IPS-20b (cell line): ENCODE data around the gene ZNF625.

Experiments
- H3K27ac ChIP-seq: one replicate; pipeline ENCODE4 v1.5.1; 2013; ENCODE audit warnings: low read length
- H3K27me3 ChIP-seq: 2 replicates; pipeline ENCODE4 v1.6.1; 2013; ENCODE audit warnings: mild to moderate bottlenecking, low read length, inconsistent platforms; ENCODE audit not compliant: insufficient read depth
- H3K36me3 ChIP-seq: 2 replicates; pipeline ENCODE4 v1.6.1; 2013; ENCODE audit warnings: low read depth, mild to moderate bottlenecking, inconsistent platforms, low read length, moderate library complexity; ENCODE audit not compliant: insufficient read depth
- H3K4me1 ChIP-seq: 2 replicates; pipeline ENCODE4 v1.6.1; 2013; ENCODE audit warnings: mild to moderate bottlenecking, control low read depth, inconsistent platforms, low read length, moderate library complexity; ENCODE audit not compliant: insufficient read depth
- H3K4me3 ChIP-seq: 2 replicates; pipeline ENCODE4 v1.5.1; 2013; ENCODE audit warnings: mild to moderate bottlenecking, low read length, inconsistent platforms
- H3K9ac ChIP-seq: 2 replicates; pipeline ENCODE4 v1.6.1; 2013; ENCODE audit warnings: low read depth, mild to moderate bottlenecking, inconsistent platforms, low read length, moderate library complexity
- H3K9me3 ChIP-seq: 2 replicates; pipeline ENCODE4 v1.6.1; 2013; ENCODE audit warnings: mild to moderate bottlenecking, low read depth, low read length, inconsistent platforms; ENCODE audit not compliant: insufficient read depth

Gene ZNF625

GRCh38 chr19:12162882-12163806 lies 6.6 kb upstream of the ZNF625 start, which contains the start of gene ZNF136:
TSS of gene ZNF136 (plus strand) at chr19:12163096. CDS start at chr19:12163204, 108 bp downstream.
- Histone ChIP-seq H3K9ac (peak within 1 kb of the TSS; percentile 89), H3K36me3 (no peaks in the 10 kb centered on the region), H3K4me1 (peaks cover 6% of the 10 kb centered on the region; the same call in 1 of the 2 replicates), H3K27ac (no peak within 1 kb of the TSS), H3K27me3 (no peaks in the 10 kb centered on the region), H3K9me3 (no peaks in the 10 kb centered on the region), H3K4me3 (peak within 1 kb of the TSS; percentile 91)

GRCh38 chr19:12162513-12162881 lies 6.0 kb upstream of the ZNF625 start:
- peak overlapping the region; percentile 91 for H3K4me3 ChIP-seq
- no peak overlapping the region for H3K27ac ChIP-seq
- H3K9ac ChIP-seq, result no peak overlapping the region

DNA sequence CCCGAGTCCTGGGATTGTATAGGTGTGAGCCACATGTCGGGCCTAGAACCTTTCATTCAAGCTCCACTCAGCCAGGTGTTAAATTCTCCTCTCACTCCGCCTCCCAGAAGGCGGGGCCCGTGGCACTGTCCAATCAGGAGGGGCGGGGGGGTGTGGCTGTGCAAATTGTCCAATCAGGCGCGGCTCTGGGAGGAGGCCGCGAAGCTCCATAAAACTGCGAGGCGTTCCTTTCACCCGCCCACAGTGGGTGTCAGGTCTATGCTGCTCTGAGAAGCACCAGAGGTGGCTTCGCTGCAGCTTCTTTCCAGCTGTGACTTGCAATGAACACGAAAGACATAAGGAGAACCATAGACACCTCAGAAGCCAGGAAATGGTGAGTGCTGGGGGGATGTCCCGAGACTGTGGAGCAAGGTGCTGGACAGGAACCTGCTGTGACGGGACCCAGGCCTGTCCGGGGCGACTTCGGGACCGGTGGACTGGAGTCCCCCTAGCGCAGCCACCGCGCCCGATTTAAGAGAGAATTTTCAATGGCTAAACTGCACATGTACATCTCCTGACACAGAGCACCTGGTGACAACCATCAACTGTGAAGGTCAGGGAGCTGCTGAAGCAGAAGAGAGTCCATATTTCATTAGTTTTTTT lies 3.4 kb upstream of the ZNF625 start:
- Histone ChIP-seq H3K36me3 (no peaks in the 10 kb centered on the region), H3K27ac (no peak overlapping the region), H3K9ac (no peak overlapping the region), H3K27me3 (no peaks in the 10 kb centered on the region), H3K4me3 (no peak overlapping the region), H3K4me1 (peaks cover 6% of the 10 kb centered on the region; the same call in 1 of the 2 replicates), H3K9me3 (no peaks in the 10 kb centered on the region)

More at GRCh38 chr19:12162513-12162881, 6.0 kb upstream of the ZNF625 start:
- no peaks in the 10 kb centered on the region for H3K27me3 ChIP-seq
- no peaks in the 10 kb centered on the region for H3K36me3 ChIP-seq
- H3K9me3 ChIP-seq, result no peaks in the 10 kb centered on the region
- peaks cover 6% of the 10 kb centered on the region; the same call in 1 of the 2 replicates for H3K4me1 ChIP-seq

DNA sequence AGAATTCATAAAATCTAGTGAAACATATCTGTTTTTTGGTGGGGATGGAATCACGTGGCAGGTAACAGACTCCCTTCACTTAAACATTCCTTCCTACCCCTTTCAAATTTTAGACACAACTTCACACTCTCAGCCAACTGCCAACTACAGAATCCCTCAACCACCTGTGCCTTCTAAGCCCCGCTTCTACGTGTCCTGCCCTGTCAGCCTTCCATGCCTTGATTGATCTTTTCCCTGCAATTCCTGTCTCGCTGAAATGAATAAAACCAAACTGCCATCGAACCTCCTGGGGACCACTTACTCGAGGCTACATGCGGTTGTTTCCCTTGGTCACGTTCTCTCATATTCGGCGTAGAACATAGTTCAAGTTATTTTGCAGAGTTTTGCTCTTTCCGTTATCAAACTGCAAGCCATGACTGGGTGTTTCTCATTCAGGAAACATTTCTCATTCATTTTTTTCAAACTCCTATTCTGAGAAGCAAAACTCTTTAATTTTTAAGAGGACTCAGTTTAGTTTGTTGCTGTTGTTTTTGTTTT lies 1.1 kb downstream of the ZNF625 start:
- H3K27me3 ChIP-seq, result no peaks in the 10 kb centered on the region
- H3K36me3 ChIP-seq, result peaks cover 29% of the 10 kb centered on the region
- H3K4me3 ChIP-seq, result peak overlapping the region; percentile 93
- no peaks in the 10 kb centered on the region for H3K4me1 ChIP-seq
- H3K9ac ChIP-seq, result peak overlapping the region; percentile 95
- no peak overlapping the region for H3K27ac ChIP-seq
- peaks cover 4% of the 10 kb centered on the region for H3K9me3 ChIP-seq

DNA sequence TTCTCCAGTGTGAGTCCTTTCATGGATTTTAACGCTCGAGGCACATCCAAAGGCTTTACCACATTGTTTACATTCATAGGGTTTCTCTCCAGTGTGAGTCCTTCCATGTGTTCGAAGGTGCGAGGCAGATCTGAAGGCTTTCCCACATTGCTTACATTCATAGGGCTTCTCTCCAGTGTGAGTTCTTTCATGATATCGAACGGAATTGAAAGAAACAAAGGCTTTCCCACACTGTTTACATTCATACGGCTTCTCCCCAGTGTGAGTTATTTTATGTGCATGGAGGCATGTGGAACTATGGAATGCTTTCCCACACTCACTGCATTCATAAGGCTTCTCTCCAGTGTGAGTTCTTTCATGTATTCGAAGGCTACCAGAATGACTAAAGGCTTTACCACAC lies 11.2 kb downstream of the ZNF625 start:
- Histone ChIP-seq H3K4me3 (no peak overlapping the region), H3K9me3 (peaks cover 31% of the 10 kb centered on the region), H3K27ac (no peak overlapping the region), H3K27me3 (no peaks in the 10 kb centered on the region), H3K36me3 (peaks cover 61% of the 10 kb centered on the region), H3K4me1 (peaks cover 5% of the 10 kb centered on the region; the same call in 1 of the 2 replicates), H3K9ac (no peak overlapping the region)

- Histone ChIP-seq H3K27me3 (no peaks in the 10 kb centered on the region), H3K9me3 (peaks cover 19% of the 10 kb centered on the region), H3K27ac (no peak overlapping the region), H3K4me1 (peaks cover 9% of the 10 kb centered on the region; the same call in 1 of the 2 replicates), H3K9ac (no peak overlapping the region), H3K4me3 (no peak overlapping the region), H3K36me3 (peaks cover 51% of the 10 kb centered on the region)
These were observed 15.2 kb downstream of the ZNF625 start for GRCh38 chr19:12141405-12141736.

DNA sequence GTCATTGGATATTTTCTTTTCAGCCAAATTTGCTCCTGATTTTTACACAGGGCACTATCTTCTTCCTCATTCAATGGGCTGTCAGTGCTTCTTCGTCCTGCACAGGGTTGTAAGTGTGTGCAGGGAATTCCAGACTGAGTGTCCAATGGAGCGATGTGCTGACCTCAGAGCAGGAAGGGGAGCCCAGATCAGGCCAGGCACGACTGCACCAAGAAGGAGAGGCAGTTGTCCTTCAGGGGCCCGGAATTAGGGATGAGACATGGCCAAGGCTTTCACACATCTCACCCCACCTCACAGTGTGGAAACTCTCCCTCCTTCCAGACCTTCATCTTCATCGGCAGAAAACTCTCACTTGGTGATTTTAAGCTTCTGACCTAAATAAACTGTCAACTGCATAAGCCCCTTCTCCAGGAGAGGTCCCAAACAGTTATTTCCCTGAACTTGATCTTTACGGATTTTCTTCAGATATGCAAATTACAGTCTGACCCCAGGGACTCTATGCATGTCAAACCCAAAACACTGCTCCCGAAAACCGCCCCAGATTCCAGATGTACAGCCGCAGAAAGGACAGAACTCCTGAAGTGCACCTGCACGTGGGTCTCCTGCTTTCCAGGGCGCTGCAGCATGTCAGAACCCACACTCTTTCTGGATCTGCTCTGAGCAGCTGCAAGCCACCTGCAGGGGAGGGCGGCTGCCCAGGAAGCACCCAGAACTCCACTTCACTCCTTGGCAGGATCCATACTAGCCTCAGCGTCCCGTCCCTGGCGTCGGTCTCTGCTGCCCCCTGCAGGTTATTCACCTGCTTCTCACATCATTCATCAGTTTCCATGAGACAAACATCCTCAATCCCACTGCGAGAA lies 15.8 kb downstream of the ZNF625 start:
- Histone ChIP-seq H3K4me3 (peak overlapping the region; percentile 87), H3K4me1 (peaks cover 9% of the 10 kb centered on the region; the same call in 1 of the 2 replicates), H3K27ac (no peak overlapping the region), H3K9ac (peak overlapping the region; percentile 93; the same call in 1 of the 2 replicates), H3K9me3 (peaks cover 13% of the 10 kb centered on the region), H3K27me3 (no peaks in the 10 kb centered on the region), H3K36me3 (peaks cover 48% of the 10 kb centered on the region)

GRCh38 chr19:12139885-12140544 lies 16.5 kb downstream of the ZNF625 start, which contains the start of gene ZNF20:
TSS of gene ZNF20 (minus strand) at chr19:12140350. CDS start at chr19:12140182, 168 bp downstream.
- peaks cover 9% of the 10 kb centered on the region; the same call in 1 of the 2 replicates for H3K4me1 ChIP-seq
- H3K27me3 ChIP-seq, result no peaks in the 10 kb centered on the region
- peaks cover 9% of the 10 kb centered on the region for H3K9me3 ChIP-seq
- H3K4me3 ChIP-seq, result peak within 1 kb of the TSS; percentile 87
- H3K9ac ChIP-seq, result peak within 1 kb of the TSS; percentile 93
- H3K27ac ChIP-seq, result peak within 1 kb of the TSS; percentile 94
- peaks cover 48% of the 10 kb centered on the region for H3K36me3 ChIP-seq

DNA sequence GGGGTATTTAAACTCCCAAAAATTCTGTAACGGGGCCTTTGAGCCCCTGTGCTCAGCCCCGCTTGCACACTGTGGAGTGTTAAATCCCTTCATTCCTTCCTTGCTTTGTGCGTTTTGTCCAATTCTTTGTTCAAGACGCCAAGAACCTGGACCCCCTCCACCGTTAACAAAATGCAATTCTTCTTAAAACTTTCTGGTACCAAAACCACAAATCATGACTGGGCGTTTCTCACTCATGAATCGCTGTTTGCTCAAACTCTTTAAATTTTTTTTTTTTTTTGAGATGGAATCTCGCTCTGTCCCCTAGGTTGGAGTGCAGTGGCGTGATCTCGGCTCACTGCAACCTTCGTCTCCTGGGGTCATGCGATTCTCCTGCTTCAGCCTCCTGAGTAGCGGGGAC lies 17.3 kb downstream of the ZNF625 start:
- Histone ChIP-seq H3K36me3 (peaks cover 49% of the 10 kb centered on the region), H3K9me3 (peaks cover 14% of the 10 kb centered on the region), H3K27me3 (no peaks in the 10 kb centered on the region), H3K4me1 (peaks cover 9% of the 10 kb centered on the region; the same call in 1 of the 2 replicates), H3K27ac (no peak overlapping the region), H3K4me3 (peak overlapping the region; percentile 87), H3K9ac (peak overlapping the region; percentile 93; the same call in 1 of the 2 replicates)

- no peak overlapping the region for H3K9ac ChIP-seq
- H3K36me3 ChIP-seq, result peaks cover 58% of the 10 kb centered on the region
- no peaks in the 10 kb centered on the region for H3K27me3 ChIP-seq
- no peak overlapping the region for H3K4me3 ChIP-seq
- H3K9me3 ChIP-seq, result peaks cover 32% of the 10 kb centered on the region
- H3K27ac ChIP-seq, result no peak overlapping the region
- peaks cover 9% of the 10 kb centered on the region; the same call in 1 of the 2 replicates for H3K4me1 ChIP-seq
These were observed 19.2 kb downstream of the ZNF625 start for GRCh38 chr19:12137221-12137940.
